Hepatocyte (in vitro differentiated cells): ENCODE data around the gene RBMS1.

ENCODE experiments used
- CTCF ChIP-seq: fragments of 200-600 bp; sonication (generic); IDR thresholded peaks from 2 replicates; pipeline ENCODE4 v1.5.1; 2016; ENCODE audit warnings: antibody characterized with exemption, mild to moderate bottlenecking; ENCODE audit not compliant: poor library complexity
- EZH2 ChIP-seq: fragments of 200-600 bp; sonication (generic); IDR thresholded peaks from 2 replicates; pipeline ENCODE4 v1.6.1; 2016; ENCODE audit warnings: antibody characterized with exemption, mild to moderate bottlenecking, borderline replicate concordance
- EZH2phosphoT487 ChIP-seq: fragments of 200-600 bp; sonication (generic); IDR thresholded peaks from one replicate; pipeline ENCODE4 v1.6.1; 2018; ENCODE audit warnings: antibody characterized with exemption, mild to moderate bottlenecking, low read depth, moderate library complexity; ENCODE audit not compliant: unreplicated experiment, severe bottlenecking

- TF ChIP-seq CTCF (no peak), EZH2 (no peak), EZH2phosphoT487 (no peak)
Observed at GRCh38 chr2:160411955-160412354, 81.7 kb downstream of the RBMS1 start.
